Activated CD4-positive, CD25-positive, alpha-beta regulatory T cell treated with anti-CD3 and anti-CD28 coated beads, Interleukin-2, amount 50 U/mL, for 24 hours (primary cell): Measurements from ENCODE around the gene TCEA3.

Experiments used
- ATAC-seq, 2 donors: fragments of 150-1000 bp; cut with Tn5 transposase; one replicate each; pipeline ENCODE4 v1.10.0; 2021; ENCODE audit warnings: mild to moderate bottlenecking in 1 of 2, moderate library complexity in 1 of 2

TCEA3 gene

GRCh38 chr1:23446661-23447310 lies 22.2 kb upstream of the TCEA3 start:
- ATAC-seq: no peak

GRCh38 chr1:23444596-23445390 lies 20.2 kb upstream of the TCEA3 start:
- ATAC-seq: no peak

GRCh38 chr1:23444104-23444533 lies 19.6 kb upstream of the TCEA3 start:
- ATAC-seq: no peak

GRCh38 chr1:23442751-23443150 lies 18.2 kb upstream of the TCEA3 start:
- no peak for ATAC-seq

GRCh38 chr1:23441446-23442148 lies 17.0 kb upstream of the TCEA3 start:
- no peak for ATAC-seq

GRCh38 chr1:23438545-23438944 lies 14.0 kb upstream of the TCEA3 start:
- ATAC-seq: no peak

GRCh38 chr1:23437355-23437664 lies 12.8 kb upstream of the TCEA3 start:
- ATAC-seq: no peak

- no peak for ATAC-seq
Measured at GRCh38 chr1:23436520-23437354, 12.2 kb upstream of the TCEA3 start.

GRCh38 chr1:23434260-23434775 lies 9.8 kb upstream of the TCEA3 start:
- ATAC-seq: no peak

- no peak for ATAC-seq
Measured at GRCh38 chr1:23433122-23433521, 8.6 kb upstream of the TCEA3 start.

- ATAC-seq: no peak
Measured at GRCh38 chr1:23431431-23431830, 6.9 kb upstream of the TCEA3 start.

- no peak for ATAC-seq
Measured at GRCh38 chr1:23430803-23431202, 6.3 kb upstream of the TCEA3 start.

- ATAC-seq: no peak
Measured at GRCh38 chr1:23428136-23428905, 3.8 kb upstream of the TCEA3 start.

GRCh38 chr1:23427550-23427949 lies 3.0 kb upstream of the TCEA3 start:
- no peak for ATAC-seq

GRCh38 chr1:23426828-23427227 lies 2.3 kb upstream of the TCEA3 start:
- ATAC-seq: no peak

GRCh38 chr1:23425193-23425494 lies 596 bp upstream of the TCEA3 start:
- ATAC-seq: no peak

- no peak for ATAC-seq
Measured at GRCh38 chr1:23423415-23424292, 894 bp downstream of the TCEA3 start.

GRCh38 chr1:23422941-23423340 lies 1.6 kb downstream of the TCEA3 start:
- no peak for ATAC-seq

GRCh38 chr1:23422241-23422877 lies 2.2 kb downstream of the TCEA3 start:
- peak; percentile 48 to 57 for ATAC-seq

GRCh38 chr1:23421753-23422240 lies 2.8 kb downstream of the TCEA3 start:
- ATAC-seq: no peak
